HL-60 (cell line): ENCODE measurements around the gene BARHL1.

ENCODE experiments used
- DNase-seq, 2 experiments: peaks; one replicate each; pipeline ENCODE4 v3.0.0-alpha.2; 2010 to 2020; ENCODE audit warnings: low read depth in 1 of 2, low spot score in 1 of 2
- H3K27ac ChIP-seq: fragments of 250-450 bp; sonication (Bioruptor Pico); replicated peaks from 2 replicates; pipeline ENCODE4 v1.5.1; 2020; ENCODE audit warnings: mild to moderate bottlenecking, moderate library complexity
- H3K27me3 ChIP-seq: fragments of 250-450 bp; sonication (Bioruptor Pico); 2 replicates; pipeline ENCODE4 v1.5.1; 2021; ENCODE audit warnings: mild to moderate bottlenecking, moderate library complexity; ENCODE audit not compliant: insufficient read depth, poor library complexity, severe bottlenecking
- H3K4me3 ChIP-seq: replicated peaks from 2 replicates; pipeline ENCODE4 v1.5.1; 2011; ENCODE audit warnings: mild to moderate bottlenecking, control low read depth, low read length; ENCODE audit not compliant: insufficient read depth
- CTCF ChIP-seq: IDR thresholded peaks from one replicate; pipeline ENCODE4 v1.5.1; 2011; ENCODE audit warnings: low read length, control low read depth, inconsistent platforms; ENCODE audit not compliant: insufficient read depth
- GABPA ChIP-seq: IDR thresholded peaks from 2 replicates; pipeline ENCODE4 v1.6.1; 2012; ENCODE audit warnings: low read depth
- POLR2AphosphoS5 ChIP-seq: IDR thresholded peaks from 2 replicates; pipeline ENCODE4 v1.6.1; 2012; ENCODE audit warnings: low read depth
- REST ChIP-seq: IDR thresholded peaks from 2 replicates; pipeline ENCODE4 v1.6.1; 2012; ENCODE audit warnings: low read depth; ENCODE audit not compliant: insufficient replicate concordance
- SPI1 ChIP-seq: IDR thresholded peaks from 2 replicates; pipeline ENCODE4 v1.6.1; 2012; ENCODE audit warnings: low read depth, mild to moderate bottlenecking, borderline replicate concordance

The BARHL1 gene

GRCh38 chr9:132555528-132555927 is 26.9 kb upstream of the BARHL1 start:
- Histone ChIP-seq H3K27me3 (peaks cover 2% of the 10 kb centered on the region), H3K4me3 (no peak overlapping the region), H3K27ac (no peak overlapping the region)
- DNase-seq: no peak
- TF ChIP-seq CTCF: no peak

- Histone ChIP-seq H3K4me3 (no peak overlapping the region), H3K27me3 (peaks cover 8% of the 10 kb centered on the region), H3K27ac (no peak overlapping the region)
- DNase-seq: no peak
- TF ChIP-seq SPI1: no peak
Observed at GRCh38 chr9:132556235-132556634, 26.2 kb upstream of the BARHL1 start.

- Histone ChIP-seq H3K4me3 (no peak overlapping the region), H3K27ac (no peak overlapping the region), H3K27me3 (peaks cover 12% of the 10 kb centered on the region)
- DNase-seq: no peak
- TF ChIP-seq GABPA (no peak), REST (no peak), POLR2AphosphoS5 (no peak), CTCF (no peak)
Observed at GRCh38 chr9:132556714-132557113, 25.7 kb upstream of the BARHL1 start.

GRCh38 chr9:132557159-132557558 is 25.2 kb upstream of the BARHL1 start:
- no peak for DNase-seq
- Histone ChIP-seq H3K27me3 (peaks cover 12% of the 10 kb centered on the region), H3K27ac (no peak overlapping the region), H3K4me3 (no peak overlapping the region)
- TF ChIP-seq REST (no peak), GABPA (no peak), SPI1 (no peak), POLR2AphosphoS5 (no peak), CTCF (no peak)
